LoVo (cell line): ENCODE measurements around the gene EFCAB6.

ENCODE experiments used
- DNase-seq: peaks from one replicate; pipeline ENCODE4 v3.0.0-alpha.2; 2016; ENCODE audit warnings: low spot score

Gene EFCAB6

DNA sequence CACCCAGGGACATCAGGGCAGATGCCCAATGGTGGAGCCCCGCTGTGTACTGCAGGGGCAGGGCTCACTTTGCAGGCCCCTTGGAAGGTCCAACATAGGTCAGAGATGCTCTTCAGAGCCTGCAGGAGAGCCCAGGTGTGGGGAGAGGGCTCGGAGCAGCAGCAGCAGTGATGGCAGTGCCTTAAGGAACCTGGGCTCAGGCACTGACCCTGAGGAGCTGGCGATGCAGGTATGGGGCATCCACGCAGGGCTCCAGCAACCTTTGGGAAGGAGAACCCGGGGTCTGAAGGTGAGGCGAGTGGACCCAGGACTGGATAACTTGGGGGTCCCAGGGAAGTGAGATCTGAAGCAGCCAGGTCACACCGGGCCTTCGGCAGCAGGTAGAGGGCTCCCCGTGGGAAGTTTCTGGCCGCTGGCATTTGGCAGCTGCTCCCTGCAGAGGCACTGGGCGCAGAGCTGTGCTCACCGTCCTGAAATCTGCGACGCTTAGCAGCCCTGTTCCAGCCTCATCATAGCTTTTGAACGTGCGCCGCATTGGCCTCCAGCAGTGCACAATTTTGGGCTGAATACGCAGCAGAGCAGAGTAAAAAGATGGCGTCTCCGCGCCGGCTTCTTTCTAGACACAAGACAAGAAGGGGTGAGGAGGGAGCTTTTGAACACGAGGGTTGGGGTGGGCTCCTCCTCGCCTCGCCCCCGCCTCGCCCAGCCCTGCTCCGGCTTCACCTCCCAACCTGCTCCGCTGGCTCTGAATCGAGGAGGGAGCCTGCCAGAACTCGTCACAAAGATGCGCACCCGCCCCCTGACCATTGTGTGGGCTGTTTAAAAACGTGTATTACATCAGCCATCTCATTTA, 281.5 kb downstream of the EFCAB6 start:
- DNase-seq = no peak

- peak; percentile 4 for DNase-seq
These were observed 282.2 kb downstream of the EFCAB6 start for GRCh38 chr22:43529934-43530333.

DNA sequence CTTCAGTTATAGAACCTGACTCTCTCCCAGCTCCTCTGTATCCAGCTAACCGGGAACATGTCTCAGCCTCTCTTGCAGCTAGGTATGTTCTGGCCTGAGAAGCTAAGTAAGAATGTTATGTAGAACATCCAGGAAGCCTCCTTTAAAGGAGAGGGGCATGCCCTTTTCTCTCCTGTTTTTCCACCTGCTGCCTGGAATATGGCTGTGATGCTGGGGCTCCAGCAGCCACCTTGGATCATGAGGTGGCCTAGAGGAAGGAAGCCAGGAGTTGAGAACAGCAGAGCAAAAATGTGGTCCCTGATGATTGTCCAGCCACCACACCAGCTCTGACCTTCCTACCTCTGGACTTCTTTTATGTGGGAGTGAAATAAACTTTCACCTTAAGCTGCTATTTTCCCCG, 282.6 kb downstream of the EFCAB6 start:
- DNase-seq = no peak

- DNase-seq = no peak
These were observed 283.3 kb downstream of the EFCAB6 start for GRCh38 chr22:43528601-43529360.

GRCh38 chr22:43526946-43527345, 285.2 kb downstream of the EFCAB6 start:
- no peak for DNase-seq

DNA sequence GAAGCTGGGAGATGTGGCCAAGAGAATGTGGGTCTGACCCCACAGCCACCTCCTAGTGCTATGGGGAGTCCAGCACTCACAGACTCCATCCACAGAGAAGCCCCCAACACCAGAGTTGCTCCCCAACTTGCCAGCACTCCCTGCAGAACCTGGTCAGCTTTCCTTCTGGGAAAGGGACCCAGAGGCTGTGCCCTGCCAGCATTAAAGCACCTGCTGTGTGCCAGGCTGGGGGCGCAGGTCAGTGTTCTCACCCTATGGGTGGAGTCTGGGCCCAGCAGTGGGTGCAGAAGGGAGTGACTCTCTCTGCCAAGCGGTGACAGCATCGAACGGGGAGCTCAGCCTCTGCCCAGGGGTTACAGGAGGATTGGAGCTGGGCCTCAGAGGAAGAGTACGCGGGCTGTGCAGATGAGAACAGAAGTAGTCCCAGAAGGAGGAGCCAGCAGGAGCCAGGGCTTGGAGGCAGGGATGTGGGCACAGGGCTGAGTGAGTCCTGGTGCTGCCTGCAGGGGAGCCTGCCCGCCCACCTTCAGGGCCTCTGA, 285.9 kb downstream of the EFCAB6 start:
- no peak for DNase-seq

DNA sequence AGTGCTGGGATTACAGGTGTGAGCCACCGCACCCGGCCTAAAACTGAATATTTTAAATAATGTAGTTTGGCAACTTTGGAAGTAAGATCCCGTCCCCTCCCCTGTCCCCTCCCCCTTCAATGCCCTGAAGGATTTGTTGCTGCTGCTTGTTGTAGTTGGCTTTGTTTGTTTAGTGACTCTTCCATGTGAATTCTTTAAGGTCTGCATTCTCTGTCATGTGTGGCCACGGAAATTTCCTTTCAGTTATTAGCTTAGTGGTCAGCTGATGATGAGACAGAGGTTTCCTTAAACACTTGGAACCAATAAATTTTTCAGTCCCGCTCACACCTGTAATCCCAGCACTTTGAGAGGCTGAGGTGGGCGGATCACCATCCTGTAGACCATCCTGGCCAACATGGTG, 290.4 kb downstream of the EFCAB6 start:
- no peak for DNase-seq

GRCh38 chr22:43520632-43521039, 291.5 kb downstream of the EFCAB6 start:
- no peak for DNase-seq

GRCh38 chr22:43516996-43517635, 295.0 kb downstream of the EFCAB6 start:
- DNase-seq = no peak

GRCh38 chr22:43516386-43516785, 295.7 kb downstream of the EFCAB6 start:
- no peak for DNase-seq

DNA sequence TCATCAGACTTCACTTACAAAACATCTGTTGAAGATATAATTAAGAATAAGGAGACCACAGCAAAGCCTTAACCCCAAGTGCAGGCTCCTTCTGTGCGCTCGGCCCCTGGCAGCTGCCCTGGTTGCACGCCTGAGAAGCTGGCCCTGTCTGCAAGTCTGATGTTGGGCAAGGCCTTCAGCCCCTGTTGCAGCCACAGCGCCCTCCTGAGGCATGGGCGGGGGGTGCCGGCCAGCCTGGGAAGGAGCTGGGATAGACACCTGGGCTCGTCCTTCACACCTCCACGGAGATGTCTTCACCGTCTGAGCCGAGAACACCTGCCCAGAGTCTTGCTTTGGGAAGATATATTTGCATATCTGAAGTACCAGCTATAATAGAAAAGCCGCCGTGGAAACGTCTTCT, 296.2 kb downstream of the EFCAB6 start:
- DNase-seq = no peak

- no peak for DNase-seq
These were observed 296.7 kb downstream of the EFCAB6 start for GRCh38 chr22:43515411-43515810.

DNA sequence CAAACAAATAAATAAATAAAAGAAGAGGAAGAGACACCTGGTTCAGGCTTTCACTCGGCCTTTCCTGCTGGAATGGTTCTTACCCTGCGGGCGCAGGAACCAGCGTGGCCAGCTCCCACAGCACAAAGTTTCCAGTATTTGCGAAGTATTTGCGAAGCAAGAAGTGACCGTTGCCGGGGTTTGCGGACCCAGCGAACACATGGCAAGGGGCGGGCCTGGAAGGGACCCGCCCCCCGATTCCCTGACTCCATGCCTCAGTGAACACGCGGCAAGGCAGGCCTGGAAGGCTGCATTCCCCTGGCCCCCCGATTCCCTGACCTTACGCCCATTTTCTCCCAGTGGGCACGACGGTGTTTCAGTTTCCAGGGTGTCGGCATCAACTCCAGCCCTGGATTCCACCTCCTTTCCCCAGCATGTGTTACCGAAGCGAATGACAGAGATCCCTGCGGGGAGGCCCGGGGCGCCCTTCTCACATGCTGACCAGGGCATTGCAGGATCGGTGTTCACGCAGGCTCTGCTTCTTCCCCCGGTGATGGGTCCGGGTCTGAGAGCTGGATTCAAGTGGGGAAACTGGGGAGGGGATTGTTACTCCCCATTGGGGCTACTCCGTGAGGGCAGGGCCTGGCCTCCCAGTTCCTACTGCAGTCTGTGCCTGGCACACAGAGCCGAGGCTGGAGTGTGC, 297.5 kb downstream of the EFCAB6 start:
- no peak for DNase-seq

- DNase-seq = no peak
These were observed 299.8 kb downstream of the EFCAB6 start for GRCh38 chr22:43512279-43512678.

DNA sequence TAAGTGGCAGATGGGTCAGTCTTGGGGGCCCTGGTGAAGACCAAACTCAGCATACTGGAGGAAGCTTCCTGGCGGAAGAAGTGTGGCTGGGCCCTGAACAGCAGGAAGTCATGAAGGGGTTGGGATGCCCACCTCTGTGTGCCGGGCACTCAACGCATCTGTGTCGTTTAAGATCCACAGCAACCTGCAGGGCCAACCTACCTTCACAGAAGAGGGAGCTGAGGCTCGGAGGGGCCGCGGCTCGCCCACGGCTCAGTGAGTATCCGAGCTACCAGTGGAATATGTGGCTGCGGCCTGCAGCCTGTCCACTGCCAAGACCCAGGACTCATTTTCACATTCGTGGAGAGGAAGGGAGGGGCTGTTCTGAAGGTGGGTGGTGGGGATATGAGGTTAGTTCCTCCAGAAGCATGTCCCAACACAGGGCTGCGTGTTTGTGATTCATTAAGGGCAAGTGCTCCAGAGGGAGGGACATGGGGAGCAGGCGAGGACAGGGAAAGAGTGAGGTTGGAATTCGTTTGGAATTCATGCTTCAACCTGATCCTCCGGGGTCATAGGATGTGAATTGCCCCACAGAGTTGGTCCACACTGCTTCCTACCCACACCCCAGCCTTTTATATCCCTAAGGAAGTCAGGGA, 300.7 kb downstream of the EFCAB6 start:
- DNase-seq = no peak

DNA sequence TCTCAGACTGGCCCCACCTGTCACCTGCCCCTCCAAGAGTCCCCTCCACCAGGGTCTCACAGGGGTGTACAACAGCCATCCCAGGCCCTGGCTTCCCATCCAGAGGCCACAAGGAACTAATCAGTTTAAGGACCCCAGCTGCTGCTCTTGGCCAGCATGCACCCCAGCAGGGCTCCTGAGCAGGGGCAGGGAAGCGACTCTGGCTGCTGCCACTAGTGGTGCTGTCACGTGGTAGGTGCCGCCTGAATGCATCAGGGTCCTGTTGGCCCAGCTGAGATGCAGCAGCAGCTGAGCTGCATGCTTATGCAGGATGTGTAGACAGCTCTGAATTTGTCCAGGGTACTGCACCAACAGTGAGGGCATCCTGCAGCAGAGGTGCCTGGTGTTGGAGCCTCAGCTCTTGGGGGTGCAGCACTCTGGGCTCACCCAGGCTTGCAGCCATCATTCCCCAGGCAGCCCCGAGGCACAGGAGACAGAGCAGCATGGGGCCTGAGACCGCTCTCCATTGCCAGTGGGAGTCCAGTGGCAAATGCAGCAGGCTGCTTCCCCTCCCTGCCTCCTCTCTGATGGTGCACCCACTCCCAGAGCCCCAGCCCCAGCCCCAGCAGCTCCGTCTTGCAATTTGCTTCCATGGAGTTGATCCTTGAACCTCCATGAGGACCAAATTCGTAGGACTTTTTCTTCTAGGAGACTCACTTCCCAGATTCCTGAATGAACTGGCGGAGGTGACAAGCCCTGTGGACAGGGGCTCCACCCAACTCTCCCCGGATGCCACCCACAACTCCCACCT, 301.6 kb downstream of the EFCAB6 start:
- no peak for DNase-seq

DNA sequence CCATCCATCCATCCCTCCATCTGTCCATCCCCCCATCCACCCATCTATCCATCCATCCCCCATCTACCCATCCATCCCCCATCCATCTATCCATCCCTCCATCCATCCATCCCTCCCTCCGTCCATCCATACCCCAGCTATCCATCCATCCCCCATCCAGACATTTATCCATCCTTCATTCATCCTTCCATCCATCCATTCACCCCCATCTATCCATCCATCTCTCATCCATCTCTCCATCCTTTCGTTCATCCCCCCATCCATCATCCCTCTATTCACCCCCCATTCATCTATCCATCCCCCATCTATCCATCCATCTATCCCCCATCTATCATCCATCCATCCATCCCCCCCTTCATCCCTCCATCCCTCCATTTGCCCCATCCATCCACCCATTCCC, 302.8 kb downstream of the EFCAB6 start:
- no peak for DNase-seq

- no peak for DNase-seq
These were observed 303.6 kb downstream of the EFCAB6 start for GRCh38 chr22:43508489-43508888.

GRCh38 chr22:43507235-43507634, 304.9 kb downstream of the EFCAB6 start:
- DNase-seq = no peak

DNA sequence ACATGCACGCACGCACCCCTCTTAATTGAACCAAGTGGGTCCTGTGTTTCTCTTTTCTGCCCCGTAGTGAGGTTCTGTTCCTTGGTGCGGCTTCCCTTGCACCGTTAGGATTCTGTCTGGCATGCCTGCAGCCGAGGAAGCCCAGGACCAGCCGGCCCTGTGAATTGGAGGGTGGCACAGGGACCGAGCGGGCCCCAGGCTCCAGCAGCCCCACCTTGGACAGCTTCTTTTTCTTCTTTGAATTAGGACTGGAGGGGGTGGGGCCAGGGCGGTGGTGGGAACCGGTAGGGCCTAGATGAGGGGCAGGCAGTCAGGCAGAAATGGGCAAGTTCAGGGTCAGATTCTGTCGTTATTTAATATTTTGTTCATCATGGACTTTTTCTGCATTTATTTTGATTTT, 305.6 kb downstream of the EFCAB6 start:
- DNase-seq = no peak

GRCh38 chr22:43505896-43506295, 306.2 kb downstream of the EFCAB6 start:
- no peak for DNase-seq
